Natural killer cell (primary cell): ENCODE data around the gene SAMD9. TPM values are rescaled to one million over a fixed set of nuclear protein-coding genes. Genes with fewer than 3 reads are reported as not detected.

Experiments used
- ATAC-seq, 3 donors: fragments of 150-1000 bp in 2 of 3; fragments of 200-7000 bp in 1 of 3; cut with Tn5 transposase; 1 replicate in 1 of 3; 2 replicates in 2 of 3; pipeline ENCODE4 v1.10.0; 2021; ENCODE audit warnings: mild to moderate bottlenecking in 2 of 3, moderate library complexity in 2 of 3
- DNase-seq, 2 donors: peaks; one replicate each; pipeline versions ENCODE4 v3.0.0 to v3.0.0-alpha.2; 2013 to 2021; ENCODE audit warnings: mixed read lengths in 1 of 2
- H3K27ac ChIP-seq: one replicate; pipeline ENCODE4 v1.5.1; 2013; ENCODE audit warnings: mild to moderate bottlenecking, low read length
- H3K27me3 ChIP-seq: one replicate; pipeline ENCODE4 v1.6.1; 2013; ENCODE audit warnings: low read length; ENCODE audit not compliant: control insufficient read depth, insufficient read depth
- H3K36me3 ChIP-seq: one replicate; pipeline ENCODE4 v1.6.1; 2013; ENCODE audit warnings: low read length; ENCODE audit not compliant: control insufficient read depth, insufficient read depth
- H3K4me1 ChIP-seq: one replicate; pipeline ENCODE4 v1.6.1; 2013; ENCODE audit warnings: low read length; ENCODE audit not compliant: control insufficient read depth, insufficient read depth
- H3K4me3 ChIP-seq: one replicate; pipeline ENCODE4 v1.5.1; 2013; ENCODE audit warnings: low read length
- H3K9me3 ChIP-seq: one replicate; pipeline ENCODE4 v1.6.1; 2013; ENCODE audit warnings: low read length; ENCODE audit not compliant: control insufficient read depth, insufficient read depth
- H3K27ac Mint-ChIP-seq, 2 donors: one replicate each; pipeline ENCODE4 v1.8.0; 2022; ENCODE audit warnings: mild to moderate bottlenecking in 2 of 2, mixed read lengths in 2 of 2, moderate library complexity in 1 of 2
- H3K27me3 Mint-ChIP-seq, 2 donors: one replicate each; pipeline ENCODE4 v1.8.0; 2022; ENCODE audit warnings: low read depth in 2 of 2, mixed read lengths in 2 of 2
- H3K36me3 Mint-ChIP-seq: one replicate; pipeline ENCODE4 v1.8.0; 2022; ENCODE audit warnings: mixed read lengths
- H3K4me1 Mint-ChIP-seq, 2 donors: one replicate each; pipeline ENCODE4 v1.8.0; 2022; ENCODE audit warnings: mixed read lengths in 2 of 2
- H3K4me3 Mint-ChIP-seq: one replicate; pipeline ENCODE4 v1.8.0; 2022; ENCODE audit warnings: mild to moderate bottlenecking, moderate library complexity, mixed read lengths
- H3K9me3 Mint-ChIP-seq, 2 donors: one replicate each; pipeline ENCODE4 v1.8.0; 2022; ENCODE audit warnings: mixed read lengths in 2 of 2
- CTCF ChIP-seq: fragments of 200-600 bp; IDR thresholded peaks from one replicate; pipeline ENCODE4 v1.8.0; 2022; ENCODE audit warnings: antibody characterized with exemption
- WGBS: methylation state at CpG from one replicate; pipeline ENCODE4 v1.1.7; 2013; ENCODE audit warnings: missing lambda C conversion rate; ENCODE audit not compliant: insufficient coverage; 5-methylcytosine and 5-hydroxymethylcytosine counted together
- intact Hi-C: fragments of 100-400 bp; cut with micrococcal nuclease; formaldehyde crosslinking; loops from one replicate; pipeline ENCODE4 v1.14.2; 2022
- total RNA-seq, 4 donors: library from RNA; stranded (reverse); fragments of 120-200 nt in 1 of 4; gene quantifications; one replicate each; pipeline versions ENCODE4 v1.2.3 to v1.2.4, GENCODE V29; 2013 to 2022

The SAMD9 gene
- total RNA-seq, 3 donors from 2014 or later (not counting 1 experiment from before 2014, with no cell fraction given), result 52.3 to 70.0 (median 56.9) TPM

DNA sequence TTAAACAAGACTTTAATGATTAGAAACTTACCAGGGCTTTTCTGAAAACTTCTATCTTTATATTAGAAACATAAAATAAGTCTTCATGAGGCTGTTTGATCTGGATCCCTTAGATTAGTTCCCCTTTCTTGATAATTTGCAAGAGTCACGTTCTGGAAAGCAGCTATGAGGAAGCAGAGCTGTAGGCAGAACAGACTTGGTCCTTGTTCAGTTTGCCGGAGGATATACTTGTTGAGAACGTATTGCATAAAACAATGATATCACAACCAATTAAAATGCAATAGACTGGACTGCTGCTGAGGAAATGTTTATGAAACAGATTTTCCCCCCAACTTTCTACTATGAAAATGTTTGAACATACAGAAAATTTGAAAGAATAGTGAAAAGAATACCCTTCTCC, 27.6 kb upstream of the SAMD9 start:
- H3K27me3 ChIP-seq, result no peaks in the 10 kb centered on the region
- intact Hi-C loops, result loop anchor here (5.0 kb wide), 1 partner anchor 87 kb away; the partner anchor contains the start of gene VPS50
- H3K4me3 ChIP-seq, result no peak overlapping the region
- no peak for DNase-seq
- H3K4me1 Mint-ChIP-seq, result peaks cover 37 to 42% of the 10 kb centered on the region in 2 donors
- H3K4me1 ChIP-seq, result peaks cover 10% of the 10 kb centered on the region
- no peak for TF ChIP-seq CTCF
- H3K9me3 Mint-ChIP-seq, result peaks cover 0 to 2% of the 10 kb centered on the region in 2 donors
- 39% methylated on average over 1 of the region's 3 CpGs for WGBS
- peak overlapping the region; percentile 94 to 99 for H3K27ac Mint-ChIP-seq
- no peaks in the 10 kb centered on the region for H3K9me3 ChIP-seq
- H3K4me3 Mint-ChIP-seq, result no peak overlapping the region
- ATAC-seq, result no peak
- no peaks in the 10 kb centered on the region for H3K27me3 Mint-ChIP-seq
- peaks cover 23% of the 10 kb centered on the region for H3K36me3 Mint-ChIP-seq
- peaks cover 52% of the 10 kb centered on the region for H3K36me3 ChIP-seq
- no peak overlapping the region for H3K27ac ChIP-seq

- TF ChIP-seq CTCF, result no peak
- no peak overlapping the region for H3K27ac Mint-ChIP-seq
- intact Hi-C loops, result no loop called here
These were observed 24.3 kb upstream of the SAMD9 start for GRCh38 chr7:93142127-93142526.

DNA sequence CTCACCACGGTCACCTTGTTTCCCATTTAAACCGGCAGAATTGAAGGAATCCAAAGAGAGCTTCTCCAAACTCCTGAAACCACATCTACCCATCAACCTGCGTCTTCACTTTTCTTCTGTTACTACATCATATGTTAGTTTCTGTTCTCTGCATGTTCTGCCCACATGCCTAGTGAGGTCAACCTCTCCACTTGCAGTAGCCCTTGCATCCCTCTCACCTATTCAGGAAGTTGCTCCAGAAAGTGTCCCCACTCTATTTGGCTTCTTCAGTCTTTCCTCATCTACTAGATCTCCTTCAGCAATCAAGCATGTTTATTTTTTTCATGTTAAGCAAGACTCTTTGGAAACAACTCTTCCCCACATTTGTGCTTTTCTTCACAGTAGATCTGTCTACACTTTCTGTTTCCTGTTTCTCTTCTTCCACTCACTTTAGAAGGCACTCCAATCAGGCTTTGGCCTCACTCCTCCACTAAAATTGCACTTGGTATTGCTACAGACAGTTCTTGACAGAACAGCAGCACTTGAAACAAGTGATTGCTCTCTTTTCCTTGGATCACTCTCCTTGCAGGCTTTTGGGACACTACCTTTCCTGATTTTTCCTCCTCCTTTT, 22.9 kb upstream of the SAMD9 start:
- no peak overlapping the region for H3K4me3 Mint-ChIP-seq
- H3K4me3 ChIP-seq, result no peak overlapping the region
- H3K36me3 ChIP-seq, result peaks cover 93% of the 10 kb centered on the region
- H3K27ac Mint-ChIP-seq, result no peak overlapping the region
- no peak overlapping the region for H3K27ac ChIP-seq
- DNase-seq, result no peak
- H3K36me3 Mint-ChIP-seq, result peaks cover 33% of the 10 kb centered on the region
- intact Hi-C loops, result no loop called here
- no peaks in the 10 kb centered on the region for H3K27me3 Mint-ChIP-seq
- no peaks in the 10 kb centered on the region for H3K27me3 ChIP-seq
- ATAC-seq, result no peak
- H3K9me3 Mint-ChIP-seq, result peaks cover 5% of the 10 kb centered on the region in 2 donors
- no peak for TF ChIP-seq CTCF
- peaks cover 5% of the 10 kb centered on the region for H3K9me3 ChIP-seq
- H3K4me1 ChIP-seq, result no peaks in the 10 kb centered on the region
- 97% methylated on average over 3 of the region's 3 CpGs for WGBS
- peaks cover 12 to 15% of the 10 kb centered on the region in 2 donors for H3K4me1 Mint-ChIP-seq

More at GRCh38 chr7:93142127-93142526, 24.3 kb upstream of the SAMD9 start:
- H3K4me1 ChIP-seq, result peaks cover 10% of the 10 kb centered on the region
- Mint-ChIP-seq H3K9me3 (peaks cover 3 to 4% of the 10 kb centered on the region in 2 donors), H3K4me3 (no peak overlapping the region), H3K36me3 (peaks cover 24% of the 10 kb centered on the region), H3K27me3 (no peaks in the 10 kb centered on the region), H3K4me1 (peaks cover 27 to 29% of the 10 kb centered on the region in 2 donors)
- H3K27ac ChIP-seq, result no peak overlapping the region
- peaks cover 5% of the 10 kb centered on the region for H3K9me3 ChIP-seq
- H3K27me3 ChIP-seq, result no peaks in the 10 kb centered on the region
- DNase-seq, result no peak
- peaks cover 80% of the 10 kb centered on the region for H3K36me3 ChIP-seq
- WGBS, result no CpG with 5 or more reads among the region's 1 CpG
- no peak for ATAC-seq
- no peak overlapping the region for H3K4me3 ChIP-seq

GRCh38 chr7:93138576-93138975, 20.8 kb upstream of the SAMD9 start:
- DNase-seq (no peak), ATAC-seq (no peak)
- H3K4me1 Mint-ChIP-seq, result peaks cover 10 to 18% of the 10 kb centered on the region in 2 donors
- TF ChIP-seq CTCF, result no peak
- H3K27me3 Mint-ChIP-seq, result no peaks in the 10 kb centered on the region
- peaks cover 11 to 16% of the 10 kb centered on the region in 2 donors for H3K9me3 Mint-ChIP-seq
- no peak overlapping the region for H3K4me3 Mint-ChIP-seq
- WGBS, result 100% methylated on average over 3 of the region's 4 CpGs
- H3K36me3 Mint-ChIP-seq, result peaks cover 51% of the 10 kb centered on the region
- H3K27me3 ChIP-seq, result no peaks in the 10 kb centered on the region
- H3K9me3 ChIP-seq, result peaks cover 12% of the 10 kb centered on the region
- H3K27ac Mint-ChIP-seq, result no peak overlapping the region
- no peak overlapping the region for H3K27ac ChIP-seq
- intact Hi-C loops, result no loop called here
- H3K4me1 ChIP-seq, result no peaks in the 10 kb centered on the region
- peaks cover 82% of the 10 kb centered on the region for H3K36me3 ChIP-seq
- no peak overlapping the region for H3K4me3 ChIP-seq
